K562 (cell line): ENCODE results near the gene ADGRA1. TPM values are rescaled to one million over a fixed set of nuclear protein-coding genes. Genes with fewer than 3 reads are reported as not detected.

ENCODE experiments used
- ATAC-seq: fragments of 200-7000 bp; cut with Tn5 transposase; 3 replicates; pipeline ENCODE4 v1.9.1; 2020; ENCODE audit warnings: moderate library complexity
- BruUV-seq: library from RNA; stranded (reverse); fragments of 400-500 nt; replicated peaks from 2 replicates; lab custom pipeline; 2021; lab: Mats Ljungman, UMichigan
- CTCF ChIA-PET: fragments of 300-600 bp; formaldehyde crosslinking; extraction: SDS; loops from one replicate; lab custom pipeline; 2021; ENCODE audit warnings: low intra/inter-chr PET ratio; lab: Yijun Ruan, JAX
- POLR2A ChIA-PET: fragments of 300-600, 350-650 bp; sonication (Branson Sonifier 250); formaldehyde crosslinking; extraction: SDS; loops from one replicate; lab custom pipeline; 2021; ENCODE audit warnings: antibody characterized with exemption, inconsistent platforms; lab: Yijun Ruan, JAX
- DNase-seq, 4 experiments: peaks; one replicate each; pipeline versions ENCODE4 v3.0.0 to v3.0.0-alpha.2; 2011 to 2018; ENCODE audit warnings: low spot score in 3 of 4, mixed read lengths in 3 of 4; ENCODE audit errors: extremely low read depth in 1 of 4
- FAIRE-seq: peaks from 2 replicates; lab custom pipeline; 2011; peaks lifted over from hg19 to GRCh38; lab: Jason Lieb, UNC
- H2AFZ ChIP-seq: 2 replicates; pipeline ENCODE4 v1.6.0; 2011; ENCODE audit warnings: low read depth, low read length, control low read depth, inconsistent platforms
- H3K27ac ChIP-seq: fragments of 200-600 bp; 3 replicates; pipeline ENCODE4 v1.8.0; 2011; ENCODE audit warnings: low read depth, mild to moderate bottlenecking, control low read depth, inconsistent platforms, low read length, moderate library complexity, mixed read lengths; ENCODE audit errors: extremely low read depth
- H3K27me3 ChIP-seq, 2 experiments: fragments of 300-600 bp in 1 of 2; 2 replicates in 1 of 2; 3 replicates in 1 of 2; pipeline versions ENCODE4 v1.6.0 to v1.8.0; 2011; ENCODE audit warnings: inconsistent platforms in 2 of 2, low read length in 2 of 2, mild to moderate bottlenecking in 1 of 2, mixed read lengths in 1 of 2, moderate library complexity in 1 of 2; ENCODE audit not compliant: control insufficient read depth in 2 of 2, insufficient read depth in 2 of 2
- H3K36me3 ChIP-seq: fragments of 300-600 bp; 3 replicates; pipeline ENCODE4 v1.8.0; 2011; ENCODE audit warnings: mild to moderate bottlenecking, low read length, inconsistent platforms; ENCODE audit not compliant: control insufficient read depth, insufficient read depth
- H3K4me1 ChIP-seq, 2 experiments: fragments of 200-600 bp in 1 of 2; replicated peaks in 1 of 2; 2 replicates in 1 of 2; 3 replicates in 1 of 2; pipeline versions ENCODE4 v1.5.1 to v1.8.0; 2011; ENCODE audit warnings: inconsistent platforms in 2 of 2, low read length in 2 of 2, mild to moderate bottlenecking in 1 of 2, mixed read lengths in 1 of 2, moderate library complexity in 1 of 2; ENCODE audit not compliant: control insufficient read depth in 2 of 2, insufficient read depth in 2 of 2
- H3K4me2 ChIP-seq: 2 replicates; pipeline ENCODE4 v1.6.1; 2011; ENCODE audit warnings: low read length, control low read depth, inconsistent platforms, mixed read lengths; ENCODE audit not compliant: insufficient read depth
- H3K4me3 ChIP-seq: fragments of 200-600 bp; sonication (generic), shearing (Covaris generic); 2 replicates; pipeline ENCODE4 v1.5.1; 2016; ENCODE audit warnings: control low read depth, inconsistent platforms
- H3K79me2 ChIP-seq: fragments of 200-600 bp; 3 replicates; pipeline ENCODE4 v1.8.0; 2011; ENCODE audit warnings: low read length, inconsistent platforms; ENCODE audit not compliant: control insufficient read depth, insufficient read depth
- H3K9ac ChIP-seq, 2 experiments: 2 replicates each; pipeline versions ENCODE4 v1.6.0 to v1.6.1; 2011; ENCODE audit warnings: low read depth in 2 of 2, low read length in 2 of 2, control low read depth in 1 of 2, inconsistent platforms in 1 of 2, mild to moderate bottlenecking in 1 of 2, mixed read lengths in 1 of 2; ENCODE audit not compliant: insufficient read depth in 1 of 2
- H3K9me1 ChIP-seq: one replicate; pipeline ENCODE4 v1.6.0; 2011; ENCODE audit warnings: inconsistent platforms, mild to moderate bottlenecking, low read length, moderate library complexity; ENCODE audit not compliant: control insufficient read depth, insufficient read depth
- H3K9me3 ChIP-seq: replicated peaks from 2 replicates; pipeline ENCODE4 v1.5.1; 2011; ENCODE audit warnings: low read depth, low read length, inconsistent platforms; ENCODE audit not compliant: control insufficient read depth, insufficient read depth
- H4K20me1 ChIP-seq: replicated peaks from 2 replicates; pipeline ENCODE4 v1.6.1; 2011; ENCODE audit warnings: low read length, inconsistent platforms, mixed read lengths; ENCODE audit not compliant: control insufficient read depth, insufficient read depth
- BHLHE40 ChIP-seq: IDR thresholded peaks from 2 replicates; pipeline ENCODE4 v1.6.1; 2011; ENCODE audit warnings: low read length, improper control_type of control experiment
- E2F3 ChIP-seq: fragments of 250-450 bp; sonication (Bioruptor Pico); IDR thresholded peaks from 2 replicates; pipeline ENCODE4 v1.4.0; 2020; ENCODE audit warnings: mild to moderate bottlenecking
- HSF4 ChIP-seq: fragments of 250-450 bp; sonication (Bioruptor Pico); IDR thresholded peaks from 2 replicates; pipeline ENCODE4 v2.1.2; 2022; ENCODE audit warnings: mild to moderate bottlenecking, moderate library complexity, borderline replicate concordance
- PHF20 ChIP-seq: fragments of 450-650 bp; IDR thresholded peaks from 2 replicates; pipeline ENCODE4 v1.6.1; 2018; ENCODE audit not compliant: partially characterized antibody
- TAF1 ChIP-seq: IDR thresholded peaks from 2 replicates; pipeline ENCODE4 v1.6.1; 2011; ENCODE audit warnings: mild to moderate bottlenecking, low read length, moderate library complexity; ENCODE audit not compliant: insufficient read depth, control insufficient read depth, severe bottlenecking; ENCODE audit errors: extremely low read depth
- TCF3 ChIP-seq: sonication (generic); formaldehyde crosslinking; IDR thresholded peaks from 2 replicates; pipeline ENCODE4 v1.4.0; 2020; ENCODE audit warnings: mild to moderate bottlenecking, missing genetic modification reagents
- TRIM24 ChIP-seq, 2 experiments: fragments of 450-650 bp; IDR thresholded peaks; 2 replicates each; pipeline ENCODE4 v1.6.1; 2016
- WGBS: fragments of 100-300 bp; shearing (Covaris generic); methylation state at CpG from one replicate; pipeline ENCODE4 v1.1.6; 2016; ENCODE audit warnings: low coverage, mixed read lengths; ENCODE audit not compliant: insufficient coverage; ENCODE audit errors: missing lambda C conversion rate; 5-methylcytosine and 5-hydroxymethylcytosine counted together
- in situ Hi-C: fragments of 300-500 bp; cut with MboI; formaldehyde crosslinking; loops from 4 replicates; pipeline ENCODE4 v1.15.0; 2018; ENCODE audit warnings: inconsistent platforms, mixed read lengths
- intact Hi-C: fragments of 100-400 bp; cut with micrococcal nuclease; formaldehyde crosslinking; loops from 2 replicates; pipeline ENCODE4 v1.14.2; 2022
- polyA plus RNA-seq, 8 experiments: library from polyadenylated mRNA; depleted of rRNA in 4 of 8; stranded (reverse) in 5 of 8; unstranded in 3 of 8; fragments of >200 nt; fragmentation: Nextera tagmentation in 2 of 8; fragmentation: Illumina TruSeq in 1 of 8; extraction: Ambion mirVana in 2 of 8; extraction: Trizol in 1 of 8; gene quantifications; 2 replicates each; pipeline versions ENCODE4 v1.2.1 to v1.2.3, GENCODE V29; 2011 to 2014; ENCODE audit warnings: inconsistent platforms in 1 of 8, missing spikeins in 1 of 8
- total RNA-seq, 7 experiments: library from RNA; depleted of rRNA in 6 of 7; stranded (reverse); fragments of >200 nt in 6 of 7; fragmentation: Illumina TruSeq in 2 of 7; extraction: Trizol in 2 of 7; gene quantifications; 2 replicates each; pipeline versions ENCODE4 v1.2.1 to v1.2.3, GENCODE V29; 2011 to 2021; ENCODE audit warnings: low replicate concordance in 1 of 7
- TF ChIP-seq, protein P1 (sequence below): fragments of 450-650 bp; IDR thresholded peaks from 2 replicates; pipeline ENCODE4 v1.6.1; 2014; ENCODE audit warnings: low read depth, mild to moderate bottlenecking, moderate library complexity, borderline replicate concordance
- TF ChIP-seq, protein P2 (sequence below): fragments of 450-650 bp; formaldehyde crosslinking; IDR thresholded peaks from 2 replicates; pipeline ENCODE4 v1.4.0; 2022; ENCODE audit warnings: missing genetic modification characterization
- TF ChIP-seq, protein P3 (sequence below): fragments of 250-450 bp; sonication (Bioruptor Pico); IDR thresholded peaks from 2 replicates; pipeline ENCODE4 v1.5.0; 2021; ENCODE audit warnings: mild to moderate bottlenecking, moderate library complexity

Gene ADGRA1
- total and polyA plus RNA-seq, 9 of the 15 experiments (the other 6 are each of a cell fraction or from before 2014, with no cell fraction given), result not detected

DNA sequence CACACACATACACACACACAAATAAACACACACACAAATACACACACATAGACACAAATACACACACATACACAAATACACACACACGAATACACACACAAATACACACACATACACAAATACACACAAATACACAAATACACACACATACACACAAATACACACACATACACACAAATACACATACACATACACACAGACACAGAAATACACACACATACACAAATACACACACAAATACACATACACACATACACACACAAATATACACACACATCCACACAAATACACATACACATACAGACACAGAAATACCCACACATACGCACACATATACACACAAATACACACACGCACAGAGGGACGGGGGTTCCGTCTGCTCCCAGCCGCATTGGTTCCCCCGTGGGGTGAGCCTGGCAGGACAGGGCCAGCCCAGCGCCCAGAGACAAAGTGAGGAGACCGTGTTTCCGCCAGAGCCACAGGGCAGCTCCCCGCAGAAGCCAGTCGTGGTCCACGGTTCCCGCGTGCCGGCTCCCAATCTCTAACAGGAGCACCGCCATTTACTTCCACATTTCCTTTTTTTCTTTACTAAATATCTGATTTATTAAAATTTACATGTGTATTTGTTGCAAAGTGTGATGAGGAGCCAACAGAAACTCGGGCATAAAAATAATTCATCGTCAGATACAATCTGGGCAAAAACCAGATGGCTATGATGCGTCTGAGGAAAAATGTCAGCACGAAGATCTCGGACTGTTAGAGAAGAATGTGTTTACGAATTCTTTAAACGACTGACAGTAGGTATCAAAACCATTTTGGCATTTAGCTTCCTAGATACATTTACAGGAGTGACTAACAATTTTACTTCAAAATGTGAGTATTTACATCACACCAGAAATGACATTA lies 69.2 kb downstream of the ADGRA1 start:
- TF ChIP-seq, protein P1, sequence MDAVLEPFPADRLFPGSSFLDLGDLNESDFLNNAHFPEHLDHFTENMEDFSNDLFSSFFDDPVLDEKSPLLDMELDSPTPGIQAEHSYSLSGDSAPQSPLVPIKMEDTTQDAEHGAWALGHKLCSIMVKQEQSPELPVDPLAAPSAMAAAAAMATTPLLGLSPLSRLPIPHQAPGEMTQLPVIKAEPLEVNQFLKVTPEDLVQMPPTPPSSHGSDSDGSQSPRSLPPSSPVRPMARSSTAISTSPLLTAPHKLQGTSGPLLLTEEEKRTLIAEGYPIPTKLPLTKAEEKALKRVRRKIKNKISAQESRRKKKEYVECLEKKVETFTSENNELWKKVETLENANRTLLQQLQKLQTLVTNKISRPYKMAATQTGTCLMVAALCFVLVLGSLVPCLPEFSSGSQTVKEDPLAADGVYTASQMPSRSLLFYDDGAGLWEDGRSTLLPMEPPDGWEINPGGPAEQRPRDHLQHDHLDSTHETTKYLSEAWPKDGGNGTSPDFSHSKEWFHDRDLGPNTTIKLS, result no peak
- TF ChIP-seq E2F3 (CRISPR knock-in tag) (no peak), TRIM24 (IDR thresholded peaks at IDR 0.05) (0 out of 4 replicates have a peak, but pooled peaks of 1 of the 2 experiments have one; percentile 35), TCF3 (no peak), BHLHE40 (no peak), PHF20 (peak; percentile 49), TAF1 (no peak), HSF4 (CRISPR knock-in tag) (no peak)
- TF ChIP-seq, protein P2, sequence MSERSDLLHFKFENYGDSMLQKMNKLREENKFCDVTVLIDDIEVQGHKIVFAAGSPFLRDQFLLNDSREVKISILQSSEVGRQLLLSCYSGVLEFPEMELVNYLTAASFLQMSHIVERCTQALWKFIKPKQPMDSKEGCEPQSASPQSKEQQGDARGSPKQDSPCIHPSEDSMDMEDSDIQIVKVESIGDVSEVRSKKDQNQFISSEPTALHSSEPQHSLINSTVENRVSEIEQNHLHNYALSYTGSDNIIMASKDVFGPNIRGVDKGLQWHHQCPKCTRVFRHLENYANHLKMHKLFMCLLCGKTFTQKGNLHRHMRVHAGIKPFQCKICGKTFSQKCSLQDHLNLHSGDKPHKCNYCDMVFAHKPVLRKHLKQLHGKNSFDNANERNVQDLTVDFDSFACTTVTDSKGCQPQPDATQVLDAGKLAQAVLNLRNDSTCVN (CRISPR knock-in tag), result 0 out of 2 replicates have a peak, but pooled peaks have one; percentile 50
- TF ChIP-seq, protein P3, sequence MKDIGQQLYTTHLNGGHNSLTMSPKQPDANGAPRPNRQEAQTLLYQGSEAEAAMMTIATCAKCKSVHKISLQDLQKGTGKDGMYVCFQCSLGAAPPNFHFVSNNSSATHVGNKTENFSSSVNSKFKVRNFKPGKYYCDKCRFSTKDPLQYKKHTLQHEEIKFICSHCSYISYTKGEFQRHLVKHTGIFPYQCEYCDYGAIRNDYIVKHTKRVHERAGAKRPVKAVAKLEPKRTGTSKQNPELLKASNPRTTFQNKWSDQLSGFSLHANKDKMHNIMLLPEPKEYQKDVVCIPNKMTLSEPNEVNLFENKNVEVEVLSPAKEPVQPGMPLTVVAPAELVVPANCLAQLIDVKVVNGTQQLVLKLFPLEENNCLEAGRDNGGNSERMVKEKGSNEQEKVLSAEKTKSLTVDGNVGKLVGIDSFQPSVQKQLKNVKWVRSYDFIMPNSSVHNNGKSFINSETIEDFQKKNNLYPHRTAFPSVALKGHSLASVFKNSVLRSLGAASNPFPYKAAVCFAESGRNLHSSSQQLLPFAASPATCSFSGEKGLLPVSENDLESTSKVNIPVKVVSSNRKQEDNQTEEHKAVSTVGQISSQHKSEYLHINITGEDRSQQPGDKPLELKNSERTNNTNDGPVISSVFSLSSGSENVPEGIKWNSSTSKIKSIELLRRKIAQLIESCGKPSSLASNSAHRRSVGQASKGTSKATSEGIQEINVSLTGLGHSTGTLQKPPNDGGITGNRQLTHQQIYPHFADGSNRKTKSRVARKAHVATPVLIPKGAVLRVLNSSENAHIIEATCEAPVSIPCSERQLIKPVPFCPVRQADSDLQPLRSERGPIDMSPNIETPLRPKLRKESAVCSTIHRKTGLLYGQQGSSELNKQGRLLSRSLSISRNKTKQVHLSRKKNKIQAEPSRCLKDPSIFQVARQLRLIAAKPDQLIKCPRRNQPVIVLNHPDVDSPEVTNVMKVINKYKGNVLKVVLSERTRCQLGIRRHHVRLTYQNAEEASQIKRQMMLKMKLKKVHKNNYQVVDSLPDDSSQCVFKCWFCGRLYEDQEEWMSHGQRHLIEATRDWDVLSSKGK (CRISPR knock-in tag), result no peak
- Histone ChIP-seq H2AFZ (no peak overlapping the region), H3K4me3 (no peak overlapping the region), H3K9ac (no peak overlapping the region), H3K4me1 (peaks cover 0 to 37% of the 10 kb centered on the region in 2 experiments; a peak in 3 of 5 replicates), H3K27ac (no peak overlapping the region), H3K9me1 (no peaks in the 10 kb centered on the region), H3K36me3 (no peaks in the 10 kb centered on the region), H3K4me2 (no peak overlapping the region), H4K20me1 (no peaks in the 10 kb centered on the region; the same call in 1 of the 2 replicates), H3K9me3 (no peaks in the 10 kb centered on the region; the same call in 1 of the 2 replicates), H3K27me3 (peaks cover 4 to 17% of the 10 kb centered on the region in 2 experiments; a peak in 3 of 5 replicates), H3K79me2 (no peaks in the 10 kb centered on the region)
- 5% methylated on average over 22 of the region's 24 CpGs for WGBS
- DNase-seq, result peak in 1 of 4 experiments; percentile 22
- intact Hi-C loops (no loop called here), in situ Hi-C loops (no loop called here)
- ChIA-PET CTCF (no interaction called here), POLR2A (interaction anchor here (0.6 kb wide), 1 partner anchor 14 kb away, joined by 3 read pairs; no protein-coding TSS in a partner anchor)
- no TSS peak for BruUV-seq
- no peak for FAIRE-seq
- ATAC-seq, result no peak
